ENCODE measurements around the gene TSPAN4. TPM values are rescaled to one million over a fixed set of nuclear protein-coding genes. Genes with fewer than 3 reads are reported as not detected.

The TSPAN4 gene
- total RNA-seq, 4 donors from 2014 or later, result 139 to 256 (median 221) TPM

- 74 to 75% methylated on average over 5 to 11 of the region's 11 CpGs for WGBS, 2 donors
- H3K27me3 ChIP-seq, result no peaks in the 10 kb centered on the region
- no peak overlapping the region for H3K4me3 ChIP-seq
- H3K36me3 ChIP-seq, result peaks cover 0 to 74% (median 0%) of the 10 kb centered on the region in 3 donors
- H3K9me3 ChIP-seq, result no peaks in the 10 kb centered on the region
- peaks cover 0 to 36% (median 8%) of the 10 kb centered on the region in 4 donors for H3K4me1 ChIP-seq
- TF ChIP-seq EP300 (IDR thresholded peaks at IDR 0.05) (no peak), POLR2A (IDR thresholded peaks at IDR 0.05) (no peak)
- TF ChIP-seq, protein P1, sequence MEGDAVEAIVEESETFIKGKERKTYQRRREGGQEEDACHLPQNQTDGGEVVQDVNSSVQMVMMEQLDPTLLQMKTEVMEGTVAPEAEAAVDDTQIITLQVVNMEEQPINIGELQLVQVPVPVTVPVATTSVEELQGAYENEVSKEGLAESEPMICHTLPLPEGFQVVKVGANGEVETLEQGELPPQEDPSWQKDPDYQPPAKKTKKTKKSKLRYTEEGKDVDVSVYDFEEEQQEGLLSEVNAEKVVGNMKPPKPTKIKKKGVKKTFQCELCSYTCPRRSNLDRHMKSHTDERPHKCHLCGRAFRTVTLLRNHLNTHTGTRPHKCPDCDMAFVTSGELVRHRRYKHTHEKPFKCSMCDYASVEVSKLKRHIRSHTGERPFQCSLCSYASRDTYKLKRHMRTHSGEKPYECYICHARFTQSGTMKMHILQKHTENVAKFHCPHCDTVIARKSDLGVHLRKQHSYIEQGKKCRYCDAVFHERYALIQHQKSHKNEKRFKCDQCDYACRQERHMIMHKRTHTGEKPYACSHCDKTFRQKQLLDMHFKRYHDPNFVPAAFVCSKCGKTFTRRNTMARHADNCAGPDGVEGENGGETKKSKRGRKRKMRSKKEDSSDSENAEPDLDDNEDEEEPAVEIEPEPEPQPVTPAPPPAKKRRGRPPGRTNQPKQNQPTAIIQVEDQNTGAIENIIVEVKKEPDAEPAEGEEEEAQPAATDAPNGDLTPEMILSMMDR (IDR thresholded peaks at IDR 0.05), result no peak
- no peak for DNase-seq (ENCODE audit: low spot score in 2 of 2)
- H3K27ac ChIP-seq, result no peak overlapping the region
Measured at GRCh38 chr11:864898-865297, 22.2 kb downstream of the TSPAN4 start.

- WGBS, 2 donors, result 73 to 83% methylated on average over 12 to 36 of the region's 41 CpGs
- no peak for TF ChIP-seq POLR2A (IDR thresholded peaks at IDR 0.05)
- Histone ChIP-seq H3K4me1 (peaks cover 0 to 28% (median 3%) of the 10 kb centered on the region in 4 donors), H3K4me3 (no peak overlapping the region), H3K27me3 (no peaks in the 10 kb centered on the region), H3K9me3 (no peaks in the 10 kb centered on the region), H3K27ac (no peak overlapping the region), H3K36me3 (peaks cover 0 to 83% (median 0%) of the 10 kb centered on the region in 3 donors)
- DNase-seq (ENCODE audit: low spot score in 2 of 2), result no peak
Measured at GRCh38 chr11:865462-866430, 23.1 kb downstream of the TSPAN4 start.

DNA sequence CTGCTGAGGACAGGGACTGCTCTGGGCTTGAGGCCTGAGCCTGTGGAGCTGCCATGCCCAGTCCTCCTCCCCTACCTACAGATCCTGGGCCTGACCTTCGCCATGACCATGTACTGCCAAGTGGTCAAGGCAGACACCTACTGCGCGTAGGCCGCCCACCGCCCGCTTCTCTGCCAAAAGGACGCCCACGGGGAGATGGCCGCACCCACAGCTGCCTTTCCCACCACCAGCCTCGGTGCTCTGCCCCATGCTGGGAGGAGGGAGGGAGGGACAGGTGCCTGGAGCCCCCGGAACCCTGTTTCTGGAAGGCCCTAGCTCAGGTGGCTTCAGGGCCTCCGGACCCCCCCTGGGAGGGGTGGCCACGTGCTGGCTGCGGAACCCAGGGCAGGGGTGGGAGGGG lies 23.8 kb downstream of the TSPAN4 start:
- Histone ChIP-seq H3K4me1 (peaks cover 0 to 20% (median 3%) of the 10 kb centered on the region in 4 donors), H3K36me3 (peaks cover 0 to 83% (median 0%) of the 10 kb centered on the region in 3 donors)
- WGBS, 2 donors, result 79 to 86% methylated on average over 9 to 10 of the region's 14 CpGs

GRCh38 chr11:867856-868358 lies 25.3 kb downstream of the TSPAN4 start:
- H3K27ac ChIP-seq, result no peak overlapping the region
- peaks cover 0 to 77% (median 0%) of the 10 kb centered on the region in 3 donors for H3K36me3 ChIP-seq
- no peak overlapping the region for H3K4me3 ChIP-seq
- no peaks in the 10 kb centered on the region for H3K9me3 ChIP-seq
- H3K4me1 ChIP-seq, result peaks cover 0 to 6% (median 0%) of the 10 kb centered on the region in 4 donors
- H3K27me3 ChIP-seq, result no peaks in the 10 kb centered on the region
- WGBS, 2 donors, result 80 to 82% methylated on average over 8 of the region's 8 CpGs
- DNase-seq (ENCODE audit: low spot score in 2 of 2), result no peak
- no peak for TF ChIP-seq POLR2A (IDR thresholded peaks at IDR 0.05)
- no peak for TF ChIP-seq EP300 (IDR thresholded peaks at IDR 0.05)

More for the DNA sequence above, 23.8 kb downstream of the TSPAN4 start:
- DNase-seq (ENCODE audit: low spot score in 2 of 2), result no peak
- no peak overlapping the region for H3K4me3 ChIP-seq
- H3K9me3 ChIP-seq, result no peaks in the 10 kb centered on the region
- no peaks in the 10 kb centered on the region for H3K27me3 ChIP-seq
- no peak for TF ChIP-seq POLR2A (IDR thresholded peaks at IDR 0.05)
- TF ChIP-seq EP300 (IDR thresholded peaks at IDR 0.05), result no peak
- TF ChIP-seq, protein P1 (IDR thresholded peaks at IDR 0.05), result no peak
- H3K27ac ChIP-seq, result no peak overlapping the region

GRCh38 chr11:868394-868793 lies 25.7 kb downstream of the TSPAN4 start:
- Histone ChIP-seq H3K4me1 (peaks cover 0 to 2% (median 0%) of the 10 kb centered on the region in 4 donors), H3K36me3 (peaks cover 0 to 72% (median 0%) of the 10 kb centered on the region in 3 donors), H3K27me3 (no peaks in the 10 kb centered on the region), H3K4me3 (no peak overlapping the region), H3K27ac (no peak overlapping the region), H3K9me3 (no peaks in the 10 kb centered on the region)
- 83 to 90% methylated on average over 12 to 17 of the region's 17 CpGs for WGBS, 2 donors
- no peak for DNase-seq (ENCODE audit: low spot score in 2 of 2)
- no peak for TF ChIP-seq EP300 (IDR thresholded peaks at IDR 0.05)
- no peak for TF ChIP-seq POLR2A (IDR thresholded peaks at IDR 0.05)
- TF ChIP-seq, protein P1 (IDR thresholded peaks at IDR 0.05), result no peak

DNA sequence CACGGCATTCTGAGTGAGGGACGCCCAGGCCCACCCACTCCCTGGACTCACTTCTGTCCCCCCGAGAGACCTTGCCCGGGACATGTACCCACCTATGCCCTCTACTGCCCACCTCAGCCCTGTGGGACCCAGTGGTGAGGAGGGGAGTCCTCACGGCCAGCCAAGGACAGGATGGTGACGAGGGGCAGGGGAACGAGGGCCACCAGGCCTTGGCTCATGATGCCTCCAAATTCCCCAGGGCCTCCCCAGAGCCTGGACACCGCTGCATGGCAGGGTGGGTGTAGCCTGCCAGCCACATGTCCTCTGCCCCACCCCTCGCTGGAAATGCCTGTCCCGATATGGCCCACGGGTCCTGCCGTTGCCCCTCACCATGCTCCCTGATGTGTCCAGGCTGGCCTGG lies 26.1 kb downstream of the TSPAN4 start:
- DNase-seq (ENCODE audit: low spot score in 2 of 2), result no peak
- WGBS, 2 donors, result 82 to 89% methylated on average over 7 to 8 of the region's 12 CpGs
- Histone ChIP-seq H3K9me3 (no peaks in the 10 kb centered on the region), H3K27ac (no peak overlapping the region), H3K4me3 (no peak overlapping the region), H3K36me3 (peaks cover 0 to 68% (median 0%) of the 10 kb centered on the region in 3 donors), H3K4me1 (no peaks in the 10 kb centered on the region), H3K27me3 (no peaks in the 10 kb centered on the region)
- TF ChIP-seq POLR2A (IDR thresholded peaks at IDR 0.05) (no peak), EP300 (IDR thresholded peaks at IDR 0.05) (no peak)
- TF ChIP-seq, protein P1 (IDR thresholded peaks at IDR 0.05), result no peak

Data from tibial nerve (tissue), 4 donors.